HCEC 1CT (cell line): ENCODE measurements around the gene ZFP37.
"Not testable (repeated sequence)": the region's sequence is repeated elsewhere in the genome, so short reads cannot be mapped to it uniquely, and the experiment has no call there.

Source experiments
- DNase-seq: peaks from one replicate; pipeline ENCODE4 v3.0.0-alpha.2; 2017

ZFP37 gene

GRCh38 chr9:113056191-113057106 lies at the start of gene ZFP37:
TSS of gene ZFP37 (minus strand) at chr9:113056724. CDS start at chr9:113056688, 36 bp downstream.
- peak; percentile 96 for DNase-seq

- DNase-seq = not testable (repeated sequence)
Measured at GRCh38 chr9:113105345-113105744, 48.8 kb upstream of the ZFP37 start.

- DNase-seq = no peak
Measured at GRCh38 chr9:113095561-113095960, 39.0 kb upstream of the ZFP37 start.

GRCh38 chr9:113089924-113090323 lies 33.4 kb upstream of the ZFP37 start:
- not testable (repeated sequence) for DNase-seq

- not testable (repeated sequence) for DNase-seq
Measured at GRCh38 chr9:113089143-113089505, 32.6 kb upstream of the ZFP37 start.

GRCh38 chr9:113088456-113089142 lies 32.1 kb upstream of the ZFP37 start:
- DNase-seq = not testable (repeated sequence)

GRCh38 chr9:113062932-113063310 lies 6.4 kb upstream of the ZFP37 start:
- DNase-seq = not testable (repeated sequence)

- not testable (repeated sequence) for DNase-seq
Measured at GRCh38 chr9:113062256-113062931, 5.9 kb upstream of the ZFP37 start.

- not testable (repeated sequence) for DNase-seq
Measured at GRCh38 chr9:113061072-113061850, 4.7 kb upstream of the ZFP37 start.

- DNase-seq = not testable (repeated sequence)
Measured at GRCh38 chr9:113059581-113060284, 3.2 kb upstream of the ZFP37 start.

- no peak for DNase-seq
Measured at GRCh38 chr9:113057193-113057592, 669 bp upstream of the ZFP37 start.

- DNase-seq = no peak
Measured at GRCh38 chr9:113042884-113043657, 13.5 kb downstream of the ZFP37 start.

GRCh38 chr9:113026200-113026599 lies 30.3 kb downstream of the ZFP37 start:
- DNase-seq = no peak

- no peak for DNase-seq
Measured at GRCh38 chr9:113018247-113018646, 38.3 kb downstream of the ZFP37 start.

- DNase-seq = no peak
Measured at GRCh38 chr9:113012492-113012891, 44.0 kb downstream of the ZFP37 start.

GRCh38 chr9:113011911-113012381 lies 44.6 kb downstream of the ZFP37 start, which contains the start of gene ZNF883:
TSS of gene ZNF883 (minus strand) at chr9:113012192.
- peak; percentile 7 for DNase-seq

GRCh38 chr9:113005777-113006176 lies 50.7 kb downstream of the ZFP37 start:
- no peak for DNase-seq

- no peak for DNase-seq
Measured at GRCh38 chr9:112997236-112997941, 59.1 kb downstream of the ZFP37 start.
